ENCODE results near the gene RABGEF1.

DNA sequence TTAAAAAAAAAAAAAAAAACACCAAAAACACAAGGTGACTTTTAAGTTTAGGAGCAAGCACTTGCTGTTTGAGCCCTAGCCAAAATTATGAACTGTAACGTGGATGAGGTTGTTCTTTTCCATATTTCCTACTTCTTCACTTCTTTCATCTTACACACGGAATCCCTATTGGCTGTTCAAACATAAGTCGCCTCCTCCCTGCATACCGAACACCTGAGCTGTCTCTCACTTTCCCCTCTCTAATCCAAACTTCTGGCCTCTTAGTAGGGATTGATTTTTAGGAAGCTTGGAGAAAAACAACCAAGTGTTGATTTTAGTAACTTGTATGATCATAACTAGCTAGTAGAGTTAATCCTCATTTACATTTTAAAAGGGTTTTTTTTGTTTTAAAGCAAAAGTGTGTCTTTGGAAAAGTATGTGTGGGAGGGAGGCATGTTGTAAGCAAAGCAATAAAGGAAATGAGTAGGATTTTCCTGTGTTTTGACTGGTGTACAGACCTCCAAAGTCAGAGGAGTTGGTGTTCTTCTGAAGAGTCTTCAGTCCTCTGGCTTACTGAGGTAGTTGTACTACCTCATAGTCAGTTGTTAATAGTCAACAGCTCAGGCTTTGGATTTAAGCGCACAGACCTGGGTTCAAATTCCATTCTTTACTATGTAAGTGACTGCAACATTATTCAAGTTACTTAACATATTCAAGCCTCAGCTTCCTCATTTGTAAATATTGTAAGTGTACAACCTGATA, 39.3 kb downstream of the RABGEF1 start:
- TF ChIP-seq, protein P1, sequence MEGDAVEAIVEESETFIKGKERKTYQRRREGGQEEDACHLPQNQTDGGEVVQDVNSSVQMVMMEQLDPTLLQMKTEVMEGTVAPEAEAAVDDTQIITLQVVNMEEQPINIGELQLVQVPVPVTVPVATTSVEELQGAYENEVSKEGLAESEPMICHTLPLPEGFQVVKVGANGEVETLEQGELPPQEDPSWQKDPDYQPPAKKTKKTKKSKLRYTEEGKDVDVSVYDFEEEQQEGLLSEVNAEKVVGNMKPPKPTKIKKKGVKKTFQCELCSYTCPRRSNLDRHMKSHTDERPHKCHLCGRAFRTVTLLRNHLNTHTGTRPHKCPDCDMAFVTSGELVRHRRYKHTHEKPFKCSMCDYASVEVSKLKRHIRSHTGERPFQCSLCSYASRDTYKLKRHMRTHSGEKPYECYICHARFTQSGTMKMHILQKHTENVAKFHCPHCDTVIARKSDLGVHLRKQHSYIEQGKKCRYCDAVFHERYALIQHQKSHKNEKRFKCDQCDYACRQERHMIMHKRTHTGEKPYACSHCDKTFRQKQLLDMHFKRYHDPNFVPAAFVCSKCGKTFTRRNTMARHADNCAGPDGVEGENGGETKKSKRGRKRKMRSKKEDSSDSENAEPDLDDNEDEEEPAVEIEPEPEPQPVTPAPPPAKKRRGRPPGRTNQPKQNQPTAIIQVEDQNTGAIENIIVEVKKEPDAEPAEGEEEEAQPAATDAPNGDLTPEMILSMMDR (IDR thresholded peaks at IDR 0.05): no peak
- TF ChIP-seq POLR2A (IDR thresholded peaks at IDR 0.05) (no peak), EP300 (IDR thresholded peaks at IDR 0.05) (no peak)
